H9 (cell line): ENCODE measurements around the gene SLCO1C1. TPM values are rescaled to one million over a fixed set of nuclear protein-coding genes. Genes with fewer than 3 reads are reported as not detected.

Experiments
- DNase-seq: peaks from one replicate; pipeline ENCODE4 v3.0.0-alpha.2; 2017
- H2AFZ ChIP-seq: one replicate; pipeline ENCODE4 v1.6.1; 2013; ENCODE audit warnings: mild to moderate bottlenecking, low read length, control low read depth, moderate library complexity
- H2AK5ac ChIP-seq: 2 replicates; pipeline ENCODE4 v1.6.1; 2013; ENCODE audit warnings: low read length, control low read depth, mixed read lengths; ENCODE audit not compliant: insufficient read length
- H2BK120ac ChIP-seq: one replicate; pipeline ENCODE4 v1.6.1; 2013; ENCODE audit warnings: low read depth, mild to moderate bottlenecking, low read length, control low read depth, inconsistent platforms; ENCODE audit not compliant: poor library complexity, severe bottlenecking
- H2BK12ac ChIP-seq: 2 replicates; pipeline ENCODE4 v1.6.1; 2013; ENCODE audit warnings: low read length, control low read depth, mixed read lengths, low read depth; ENCODE audit not compliant: insufficient read length
- H2BK15ac ChIP-seq: 2 replicates; pipeline ENCODE4 v1.6.1; 2013; ENCODE audit warnings: low read depth, low read length, control low read depth
- H2BK20ac ChIP-seq: one replicate; pipeline ENCODE4 v1.6.1; 2013; ENCODE audit warnings: low read depth, mild to moderate bottlenecking, low read length, control low read depth, inconsistent platforms; ENCODE audit not compliant: poor library complexity, severe bottlenecking
- H2BK5ac ChIP-seq: 2 replicates; pipeline ENCODE4 v1.6.1; 2013; ENCODE audit warnings: low read length, control low read depth, mixed read lengths; ENCODE audit not compliant: insufficient read length
- H3K14ac ChIP-seq: 2 replicates; pipeline ENCODE4 v1.6.1; 2013; ENCODE audit warnings: low read length, control low read depth; ENCODE audit not compliant: insufficient read depth
- H3K18ac ChIP-seq: 2 replicates; pipeline ENCODE4 v1.6.1; 2013; ENCODE audit warnings: low read depth, mild to moderate bottlenecking, mixed read lengths, low read length, control low read depth; ENCODE audit not compliant: insufficient read length
- H3K23ac ChIP-seq: 2 replicates; pipeline ENCODE4 v1.6.1; 2013; ENCODE audit warnings: low read length, control low read depth, mixed read lengths, low read depth; ENCODE audit not compliant: insufficient read length
- H3K23me2 ChIP-seq: 2 replicates; pipeline ENCODE4 v1.6.1; 2013; ENCODE audit warnings: low read depth, mild to moderate bottlenecking, mixed read lengths, low read length, control low read depth; ENCODE audit not compliant: insufficient read length, poor library complexity, severe bottlenecking
- H3K27ac ChIP-seq: 2 replicates; pipeline ENCODE4 v1.5.1; 2013; ENCODE audit warnings: low read length, control low read depth, mixed read lengths, low read depth; ENCODE audit not compliant: insufficient read length
- H3K27me3 ChIP-seq: 2 replicates; pipeline ENCODE4 v1.6.1; 2013; ENCODE audit warnings: low read length, control low read depth, inconsistent platforms; ENCODE audit not compliant: insufficient read depth
- H3K4ac ChIP-seq: 2 replicates; pipeline ENCODE4 v1.6.1; 2013; ENCODE audit warnings: low read depth, mild to moderate bottlenecking, control low read depth, inconsistent platforms, low read length, moderate library complexity
- H3K4me1 ChIP-seq: 2 replicates; pipeline ENCODE4 v1.6.1; 2013; ENCODE audit warnings: low read length, control low read depth, inconsistent platforms; ENCODE audit not compliant: insufficient read depth
- H3K4me2 ChIP-seq: 2 replicates; pipeline ENCODE4 v1.6.1; 2013; ENCODE audit warnings: low read length, control low read depth, mixed read lengths; ENCODE audit not compliant: insufficient read length, insufficient read depth
- H3K56ac ChIP-seq: 2 replicates; pipeline ENCODE4 v1.6.1; 2013; ENCODE audit warnings: low read depth, mild to moderate bottlenecking, mixed read lengths, low read length, control low read depth; ENCODE audit not compliant: insufficient read length
- H3K79me1 ChIP-seq: 2 replicates; pipeline ENCODE4 v1.6.1; 2013; ENCODE audit warnings: low read depth, mild to moderate bottlenecking, moderate library complexity, low read length, control low read depth, inconsistent platforms; ENCODE audit not compliant: insufficient read depth, poor library complexity, severe bottlenecking
- H3K79me2 ChIP-seq: 2 replicates; pipeline ENCODE4 v1.6.1; 2013; ENCODE audit warnings: low read length, control low read depth, inconsistent platforms; ENCODE audit not compliant: insufficient read depth
- H3K9ac ChIP-seq: 2 replicates; pipeline ENCODE4 v1.6.1; 2013; ENCODE audit warnings: low read length, control low read depth, mixed read lengths; ENCODE audit not compliant: insufficient read length; ENCODE audit errors: extremely low read depth
- H3K9me3 ChIP-seq: one replicate; pipeline ENCODE4 v1.6.1; 2013; ENCODE audit warnings: low read depth, low read length, inconsistent platforms; ENCODE audit not compliant: control insufficient read depth
- H3T11ph ChIP-seq: one replicate; pipeline ENCODE4 v1.6.1; 2013; ENCODE audit warnings: mild to moderate bottlenecking, low read length, control low read depth, inconsistent platforms
- H4K20me1 ChIP-seq: one replicate; pipeline ENCODE4 v1.6.1; 2013; ENCODE audit not compliant: control insufficient read depth, insufficient read length, insufficient read depth
- H4K5ac ChIP-seq: 2 replicates; pipeline ENCODE4 v1.6.1; 2013; ENCODE audit warnings: low read depth, mild to moderate bottlenecking, mixed read lengths, low read length, control low read depth; ENCODE audit not compliant: insufficient read length
- H4K8ac ChIP-seq: replicated peaks from 2 replicates; pipeline ENCODE4 v1.6.1; 2013; ENCODE audit warnings: low read length, control low read depth, mixed read lengths, low read depth; ENCODE audit not compliant: insufficient read length
- H4K91ac ChIP-seq: 2 replicates; pipeline ENCODE4 v1.6.1; 2013; ENCODE audit warnings: low read depth, mild to moderate bottlenecking, moderate library complexity, mixed read lengths, low read length, control low read depth; ENCODE audit not compliant: insufficient read length
- H3K27ac Mint-ChIP-seq, 3 experiments: 2 replicates in 2 of 3; 3 replicates in 1 of 3; pipeline ENCODE4 v1.8.0; 2020 to 2021; ENCODE audit warnings: mixed read lengths in 3 of 3, mild to moderate bottlenecking in 1 of 3, moderate library complexity in 1 of 3
- H3K27me3 Mint-ChIP-seq: 2 replicates; pipeline ENCODE4 v1.8.0; 2021; ENCODE audit warnings: low read depth, mild to moderate bottlenecking, moderate library complexity, mixed read lengths
- H3K36me3 Mint-ChIP-seq, 3 experiments: 2 replicates in 2 of 3; 3 replicates in 1 of 3; pipeline ENCODE4 v1.8.0; 2020 to 2021; ENCODE audit warnings: low read depth in 3 of 3, mixed read lengths in 3 of 3; ENCODE audit not compliant: insufficient read depth in 1 of 3
- H3K4me1 Mint-ChIP-seq, 2 experiments: 2 replicates each; pipeline ENCODE4 v1.8.0; 2020; ENCODE audit warnings: mixed read lengths in 2 of 2
- H3K4me3 Mint-ChIP-seq, 2 experiments: 2 replicates in 1 of 2; 3 replicates in 1 of 2; pipeline ENCODE4 v1.8.0; 2020 to 2021; ENCODE audit warnings: mild to moderate bottlenecking in 2 of 2, mixed read lengths in 2 of 2, moderate library complexity in 1 of 2
- H3K9me3 Mint-ChIP-seq, 2 experiments: 2 replicates in 1 of 2; 3 replicates in 1 of 2; pipeline ENCODE4 v1.8.0; 2020; ENCODE audit warnings: mild to moderate bottlenecking in 2 of 2, mixed read lengths in 2 of 2, moderate library complexity in 1 of 2
- CTCF ChIP-seq: fragments of 200-600 bp; sonication (generic); conservative IDR thresholded peaks from 3 replicates; pipeline ENCODE4 v1.8.0; 2021; ENCODE audit warnings: antibody characterized with exemption, mild to moderate bottlenecking
- WGBS: extraction: QIAGEN DNeasy Blood & Tissue Kit; methylation state at CpG from one replicate; pipeline ENCODE4 v1.1.7; 2013; ENCODE audit warnings: missing lambda C conversion rate, low lambda C conversion rate, mixed read lengths; ENCODE audit not compliant: insufficient read length; ENCODE audit errors: extremely low coverage; 5-methylcytosine and 5-hydroxymethylcytosine counted together
- total RNA-seq: library from RNA; stranded (reverse); gene quantifications from 2 replicates; pipeline ENCODE4 v1.2.1, GENCODE V29; 2021

Gene SLCO1C1
- total RNA-seq, 1 experiment from 2014 or later: not detected

GRCh38 chr12:20711846-20712245 lies 16.7 kb downstream of the SLCO1C1 start:
- WGBS: no CpG with 5 or more reads among the region's 3 CpGs
- Histone ChIP-seq H3K4me2 (no peak overlapping the region), H2BK120ac (no peak overlapping the region), H3K79me2 (no peaks in the 10 kb centered on the region), H4K20me1 (no peaks in the 10 kb centered on the region), H3K27ac (no peak overlapping the region), H2AFZ (no peak overlapping the region), H3K4ac (no peak overlapping the region), H3K23ac (no peak overlapping the region), H2BK5ac (no peak overlapping the region), H3K23me2 (no peaks in the 10 kb centered on the region), H3K4me1 (no peaks in the 10 kb centered on the region), H3K27me3 (no peaks in the 10 kb centered on the region), H2BK15ac (no peak overlapping the region), H3K79me1 (no peaks in the 10 kb centered on the region), H3K56ac (no peak overlapping the region), H3K9me3 (no peaks in the 10 kb centered on the region), H2AK5ac (no peak overlapping the region), H3K14ac (no peak overlapping the region), H3K9ac (no peak overlapping the region), H2BK12ac (no peak overlapping the region), H4K91ac (no peak overlapping the region), H4K5ac (no peak overlapping the region), H3K18ac (no peak overlapping the region), H2BK20ac (no peak overlapping the region), H3T11ph (no peak overlapping the region), H4K8ac (no peak overlapping the region)
- Mint-ChIP-seq H3K9me3 (no peaks in the 10 kb centered on the region), H3K4me1 (peaks cover 7 to 8% of the 10 kb centered on the region in 2 experiments), H3K4me3 (no peak overlapping the region), H3K27ac (no peak overlapping the region), H3K36me3 (no peaks in the 10 kb centered on the region), H3K27me3 (no peaks in the 10 kb centered on the region)
- TF ChIP-seq CTCF: no peak
- DNase-seq: no peak
